ENCODE results near the gene YBX2.

Gene YBX2

DNA sequence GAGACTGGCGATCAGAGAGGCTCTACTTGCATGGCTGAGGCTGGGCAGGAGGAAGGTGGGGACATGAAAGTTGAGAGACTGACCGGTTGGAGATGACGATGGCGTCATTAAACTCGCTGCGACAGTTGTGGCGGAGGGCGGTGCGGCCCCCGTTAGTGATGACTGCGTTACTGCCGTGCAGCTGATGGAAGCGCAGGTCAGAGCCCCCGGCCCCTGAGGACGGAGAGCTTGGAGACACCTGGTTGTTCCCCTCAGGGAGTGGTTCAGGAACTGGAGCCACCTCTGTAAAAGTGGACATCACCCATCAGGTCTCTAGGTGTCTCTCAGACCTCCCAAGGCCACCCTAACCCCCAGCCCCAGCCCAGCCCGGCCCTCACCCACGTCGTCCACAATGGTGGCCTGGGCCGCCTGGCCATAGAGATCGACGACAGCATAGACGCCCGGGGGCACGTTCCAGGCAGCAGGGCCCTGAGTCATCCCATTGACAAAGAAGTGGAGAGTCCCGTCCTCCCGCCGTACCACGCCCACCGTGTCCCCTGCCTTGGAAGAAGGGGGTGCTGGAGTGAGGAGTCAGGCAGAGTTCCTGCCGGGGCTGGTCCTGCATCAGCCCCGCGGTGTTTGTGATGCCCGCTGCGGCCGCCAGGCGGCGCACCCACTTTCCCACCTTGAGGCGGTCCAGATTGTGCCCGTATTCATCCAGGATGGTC lies 29.4 kb upstream of the YBX2 start:
- TF ChIP-seq, protein P1, sequence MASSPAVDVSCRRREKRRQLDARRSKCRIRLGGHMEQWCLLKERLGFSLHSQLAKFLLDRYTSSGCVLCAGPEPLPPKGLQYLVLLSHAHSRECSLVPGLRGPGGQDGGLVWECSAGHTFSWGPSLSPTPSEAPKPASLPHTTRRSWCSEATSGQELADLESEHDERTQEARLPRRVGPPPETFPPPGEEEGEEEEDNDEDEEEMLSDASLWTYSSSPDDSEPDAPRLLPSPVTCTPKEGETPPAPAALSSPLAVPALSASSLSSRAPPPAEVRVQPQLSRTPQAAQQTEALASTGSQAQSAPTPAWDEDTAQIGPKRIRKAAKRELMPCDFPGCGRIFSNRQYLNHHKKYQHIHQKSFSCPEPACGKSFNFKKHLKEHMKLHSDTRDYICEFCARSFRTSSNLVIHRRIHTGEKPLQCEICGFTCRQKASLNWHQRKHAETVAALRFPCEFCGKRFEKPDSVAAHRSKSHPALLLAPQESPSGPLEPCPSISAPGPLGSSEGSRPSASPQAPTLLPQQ (tag by site-specific recombination; IDR thresholded peaks at IDR 0.05) = no peak
- TF ChIP-seq ZNF658 (tag by site-specific recombination; IDR thresholded peaks at IDR 0.05) = no peak
- TF ChIP-seq ZNF302 (tag by site-specific recombination; IDR thresholded peaks at IDR 0.05; ENCODE audit: low read depth) = no peak
- TF ChIP-seq ZFP69B (tag by site-specific recombination; IDR thresholded peaks at IDR 0.05) = no peak
- no peak for TF ChIP-seq ZNF426 (tag by site-specific recombination; IDR thresholded peaks at IDR 0.05)
- TF ChIP-seq ZNF530 (tag by site-specific recombination; IDR thresholded peaks at IDR 0.05; ENCODE audit: low read depth) = no peak
- TF ChIP-seq KLF1 (tag by site-specific recombination; IDR thresholded peaks at IDR 0.05) = no peak
- no peak for TF ChIP-seq ZSCAN30 (tag by site-specific recombination; IDR thresholded peaks at IDR 0.05)
- no peak for TF ChIP-seq KLF9 (tag by site-specific recombination; IDR thresholded peaks at IDR 0.05; ENCODE audit: low read depth)
- no peak for TF ChIP-seq ZNF132 (tag by site-specific recombination; IDR thresholded peaks at IDR 0.05; ENCODE audit: borderline replicate concordance)
- no peak for TF ChIP-seq ZNF621 (tag by site-specific recombination; IDR thresholded peaks at IDR 0.05)
- no peak for TF ChIP-seq ZNF138 (tag by site-specific recombination; IDR thresholded peaks at IDR 0.05; ENCODE audit: borderline replicate concordance)
- TF ChIP-seq ZNF404 (tag by site-specific recombination; IDR thresholded peaks at IDR 0.05) = no peak
- TF ChIP-seq ZNF223 (tag by site-specific recombination; IDR thresholded peaks at IDR 0.05) = no peak
- no peak for TF ChIP-seq ZNF555 (tag by site-specific recombination; conservative IDR thresholded peaks at IDR 0.05)
- TF ChIP-seq ZNF335 (tag by site-specific recombination; conservative IDR thresholded peaks at IDR 0.05) = peak; percentile 35; the same call in 1 of the 2 replicates
- TF ChIP-seq, protein P2, sequence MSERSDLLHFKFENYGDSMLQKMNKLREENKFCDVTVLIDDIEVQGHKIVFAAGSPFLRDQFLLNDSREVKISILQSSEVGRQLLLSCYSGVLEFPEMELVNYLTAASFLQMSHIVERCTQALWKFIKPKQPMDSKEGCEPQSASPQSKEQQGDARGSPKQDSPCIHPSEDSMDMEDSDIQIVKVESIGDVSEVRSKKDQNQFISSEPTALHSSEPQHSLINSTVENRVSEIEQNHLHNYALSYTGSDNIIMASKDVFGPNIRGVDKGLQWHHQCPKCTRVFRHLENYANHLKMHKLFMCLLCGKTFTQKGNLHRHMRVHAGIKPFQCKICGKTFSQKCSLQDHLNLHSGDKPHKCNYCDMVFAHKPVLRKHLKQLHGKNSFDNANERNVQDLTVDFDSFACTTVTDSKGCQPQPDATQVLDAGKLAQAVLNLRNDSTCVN (tag by site-specific recombination; optimal IDR thresholded peaks at IDR 0.05) = peak; percentile 15
- no peak for TF ChIP-seq ZXDB (tag by site-specific recombination; IDR thresholded peaks at IDR 0.05)
- no peak for TF ChIP-seq ZNF341 (tag by site-specific recombination; IDR thresholded peaks at IDR 0.05; ENCODE audit: low read depth)
- no peak for TF ChIP-seq FEZF1 (tag by site-specific recombination; IDR thresholded peaks at IDR 0.05)
- TF ChIP-seq, protein P3, sequence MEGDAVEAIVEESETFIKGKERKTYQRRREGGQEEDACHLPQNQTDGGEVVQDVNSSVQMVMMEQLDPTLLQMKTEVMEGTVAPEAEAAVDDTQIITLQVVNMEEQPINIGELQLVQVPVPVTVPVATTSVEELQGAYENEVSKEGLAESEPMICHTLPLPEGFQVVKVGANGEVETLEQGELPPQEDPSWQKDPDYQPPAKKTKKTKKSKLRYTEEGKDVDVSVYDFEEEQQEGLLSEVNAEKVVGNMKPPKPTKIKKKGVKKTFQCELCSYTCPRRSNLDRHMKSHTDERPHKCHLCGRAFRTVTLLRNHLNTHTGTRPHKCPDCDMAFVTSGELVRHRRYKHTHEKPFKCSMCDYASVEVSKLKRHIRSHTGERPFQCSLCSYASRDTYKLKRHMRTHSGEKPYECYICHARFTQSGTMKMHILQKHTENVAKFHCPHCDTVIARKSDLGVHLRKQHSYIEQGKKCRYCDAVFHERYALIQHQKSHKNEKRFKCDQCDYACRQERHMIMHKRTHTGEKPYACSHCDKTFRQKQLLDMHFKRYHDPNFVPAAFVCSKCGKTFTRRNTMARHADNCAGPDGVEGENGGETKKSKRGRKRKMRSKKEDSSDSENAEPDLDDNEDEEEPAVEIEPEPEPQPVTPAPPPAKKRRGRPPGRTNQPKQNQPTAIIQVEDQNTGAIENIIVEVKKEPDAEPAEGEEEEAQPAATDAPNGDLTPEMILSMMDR (tag by site-specific recombination; IDR thresholded peaks at IDR 0.05) = peak; percentile 79
- TF ChIP-seq ZNF654 (tag by site-specific recombination; IDR thresholded peaks at IDR 0.05; ENCODE audit: low read depth) = peak; percentile 16; the same call in 1 of the 2 replicates
- TF ChIP-seq ZNF423 (tag by site-specific recombination; IDR thresholded peaks at IDR 0.05) = no peak
- no peak for TF ChIP-seq ZNF623 (tag by site-specific recombination; IDR thresholded peaks at IDR 0.05)
- Histone ChIP-seq H3K9me3 (ENCODE audit: control insufficient read depth, insufficient read depth, low read depth, low read length) (no peaks in the 10 kb centered on the region), H3K4me1 (ENCODE audit: control insufficient read depth, insufficient read depth, low read length) (peaks cover 6% of the 10 kb centered on the region), H3K4me3 (ENCODE audit: low read depth, low read length) (no peak overlapping the region), H3K27ac (ENCODE audit: extremely low read depth, low read depth, low read length) (no peak overlapping the region), H3K36me3 (ENCODE audit: control insufficient read depth in 2 of 2, insufficient read depth in 1 of 2, low read length in 2 of 2) (peaks cover 31 to 78% of the 10 kb centered on the region in 2 experiments)
- CTCF ChIA-PET = interaction anchor here (1.0 to 5.2 kb wide), 10 partner anchors 12 to 237 kb away, joined by 3 to 50 read pairs (median 4); partner anchors contain the start of gene ACAP1
- POLR2A ChIA-PET = interaction anchor here (0.9 to 1.1 kb wide), 2 partner anchors 20 to 160 kb away, joined by 3 read pairs; partner anchors contain the start of gene POLR2A

All from HEK293 (cell line).